ENCODE measurements around the gene TMEM14A.

TMEM14A gene

DNA sequence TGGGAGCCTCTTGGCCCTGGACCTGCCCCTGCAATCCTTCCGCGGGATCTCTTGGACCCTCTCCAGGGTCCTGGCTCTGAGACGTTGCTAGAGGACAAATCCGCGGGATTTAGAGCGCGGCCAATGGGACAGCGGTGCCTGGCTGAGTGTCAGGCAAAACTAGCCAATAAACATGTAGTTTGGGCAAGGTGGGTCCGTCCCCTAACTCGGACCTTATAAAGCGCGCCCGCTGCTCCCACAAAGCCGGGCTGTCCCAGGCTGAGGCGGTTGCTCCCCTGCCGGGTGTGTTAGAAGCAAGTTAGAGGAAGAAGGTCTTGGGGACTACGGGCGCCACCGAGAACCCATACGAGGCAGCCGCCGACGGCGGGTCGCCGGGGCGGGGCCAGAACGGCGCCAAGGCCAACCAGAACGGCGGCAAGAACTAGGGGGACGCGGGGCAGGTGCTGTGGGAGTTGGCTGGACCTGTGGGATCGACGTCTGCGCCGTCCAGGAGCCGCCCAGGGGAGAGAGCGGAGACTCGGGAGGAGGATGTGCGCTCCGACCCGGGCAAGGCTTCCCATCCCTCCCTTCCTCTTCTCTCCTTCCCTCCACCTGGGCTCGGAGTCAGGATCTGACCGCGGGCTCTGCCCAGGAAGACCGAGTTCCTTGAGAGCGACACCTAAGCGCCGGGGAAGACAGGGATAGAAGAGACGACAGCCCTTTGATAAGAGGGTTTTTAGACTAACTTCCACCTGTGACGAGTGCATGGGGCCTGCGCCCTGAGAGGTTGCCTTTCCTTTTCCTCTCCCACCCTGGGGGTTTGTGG is 6.5 kb upstream of the TMEM14A start:
- H3K4me1 ChIP-seq (ENCODE audit: insufficient read depth, low read length, severe bottlenecking) = peaks cover 68% of the 10 kb centered on the region
- H4K20me1 ChIP-seq (ENCODE audit: insufficient read depth, low read length) = no peaks in the 10 kb centered on the region
- H3K9me3 ChIP-seq (ENCODE audit: low read length) = no peaks in the 10 kb centered on the region
- H3K36me3 ChIP-seq (ENCODE audit: insufficient read depth, low read length) = peaks cover 11% of the 10 kb centered on the region; the same call in 1 of the 2 replicates
- no peaks in the 10 kb centered on the region for H3K27me3 ChIP-seq (ENCODE audit: insufficient read depth, low read length)
- TF ChIP-seq EZH2 (IDR thresholded peaks at IDR 0.05; ENCODE audit: borderline replicate concordance, low read length) = no peak
- TF ChIP-seq, protein P1, sequence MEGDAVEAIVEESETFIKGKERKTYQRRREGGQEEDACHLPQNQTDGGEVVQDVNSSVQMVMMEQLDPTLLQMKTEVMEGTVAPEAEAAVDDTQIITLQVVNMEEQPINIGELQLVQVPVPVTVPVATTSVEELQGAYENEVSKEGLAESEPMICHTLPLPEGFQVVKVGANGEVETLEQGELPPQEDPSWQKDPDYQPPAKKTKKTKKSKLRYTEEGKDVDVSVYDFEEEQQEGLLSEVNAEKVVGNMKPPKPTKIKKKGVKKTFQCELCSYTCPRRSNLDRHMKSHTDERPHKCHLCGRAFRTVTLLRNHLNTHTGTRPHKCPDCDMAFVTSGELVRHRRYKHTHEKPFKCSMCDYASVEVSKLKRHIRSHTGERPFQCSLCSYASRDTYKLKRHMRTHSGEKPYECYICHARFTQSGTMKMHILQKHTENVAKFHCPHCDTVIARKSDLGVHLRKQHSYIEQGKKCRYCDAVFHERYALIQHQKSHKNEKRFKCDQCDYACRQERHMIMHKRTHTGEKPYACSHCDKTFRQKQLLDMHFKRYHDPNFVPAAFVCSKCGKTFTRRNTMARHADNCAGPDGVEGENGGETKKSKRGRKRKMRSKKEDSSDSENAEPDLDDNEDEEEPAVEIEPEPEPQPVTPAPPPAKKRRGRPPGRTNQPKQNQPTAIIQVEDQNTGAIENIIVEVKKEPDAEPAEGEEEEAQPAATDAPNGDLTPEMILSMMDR (IDR thresholded peaks at IDR 0.05; ENCODE audit: low read length) = no peak
- no peaks in the 10 kb centered on the region for H3K9me2 ChIP-seq (ENCODE audit: low read depth, low read length)
- H3K4me2 ChIP-seq (ENCODE audit: low read length) = peak overlapping the region; percentile 86
- H2AFZ ChIP-seq (ENCODE audit: low read length) = peak overlapping the region; percentile 62; the same call in 1 of the 2 replicates
- no peaks in the 10 kb centered on the region; the same call in 1 of the 2 replicates for H3F3A ChIP-seq (ENCODE audit: insufficient read depth, low read length)
- peaks cover 10% of the 10 kb centered on the region for H3K79me2 ChIP-seq (ENCODE audit: insufficient read depth, low read length)
- H3K4me3 ChIP-seq (ENCODE audit: low read depth, low read length, poor library complexity, severe bottlenecking) = peak overlapping the region; percentile 79
- peak overlapping the region; percentile 50 for H3K27ac ChIP-seq (ENCODE audit: low read depth, low read length, poor library complexity, severe bottlenecking)
- H3K9ac ChIP-seq (ENCODE audit: low read length) = peak overlapping the region; percentile 86

DNA sequence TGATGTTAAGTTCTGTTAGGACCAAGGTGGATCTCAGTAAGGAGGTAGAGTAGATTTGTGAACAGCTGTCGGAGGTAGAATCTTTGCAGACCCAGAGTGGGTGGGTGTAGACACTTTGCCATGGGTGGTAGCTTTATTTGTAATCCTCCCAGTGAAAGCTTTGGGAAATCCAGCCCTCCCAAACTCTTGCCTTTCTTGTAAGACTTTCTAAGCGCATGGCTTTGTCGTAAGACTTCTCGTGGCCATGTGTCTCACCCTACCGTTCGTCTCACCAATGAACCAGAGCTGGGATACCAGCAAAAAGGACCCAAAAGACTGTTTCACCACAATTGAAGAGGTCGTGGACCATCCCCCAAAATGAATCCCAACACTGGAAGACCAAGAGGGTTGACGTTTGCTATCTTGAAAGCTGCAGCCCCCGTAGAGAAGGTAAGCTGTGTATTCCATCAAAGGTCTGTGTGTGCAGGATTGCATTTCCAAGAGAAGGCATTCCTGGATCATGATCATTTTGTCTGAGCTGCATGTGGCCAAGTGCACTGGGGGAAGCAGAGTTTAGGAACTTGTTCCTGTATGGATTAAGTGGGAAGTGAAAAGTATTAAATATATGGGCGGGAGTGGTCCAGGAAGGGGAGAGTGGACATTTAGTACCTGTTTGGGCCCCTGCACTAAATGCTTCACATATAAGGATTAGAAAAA is 5.8 kb upstream of the TMEM14A start:
- H3K79me2 ChIP-seq (ENCODE audit: insufficient read depth, low read length) = peaks cover 10% of the 10 kb centered on the region
- no peaks in the 10 kb centered on the region for H3K27me3 ChIP-seq (ENCODE audit: insufficient read depth, low read length)
- H3K27ac ChIP-seq (ENCODE audit: low read depth, low read length, poor library complexity, severe bottlenecking) = peak overlapping the region; percentile 50
- H3K4me1 ChIP-seq (ENCODE audit: insufficient read depth, low read length, severe bottlenecking) = peaks cover 68% of the 10 kb centered on the region
- peak overlapping the region; percentile 86 for H3K4me2 ChIP-seq (ENCODE audit: low read length)
- H3K4me3 ChIP-seq (ENCODE audit: low read depth, low read length, poor library complexity, severe bottlenecking) = peak overlapping the region; percentile 79
- no peaks in the 10 kb centered on the region for H4K20me1 ChIP-seq (ENCODE audit: insufficient read depth, low read length)
- no peaks in the 10 kb centered on the region for H3K9me3 ChIP-seq (ENCODE audit: low read length)
- H3K9me2 ChIP-seq (ENCODE audit: low read depth, low read length) = no peaks in the 10 kb centered on the region
- H2AFZ ChIP-seq (ENCODE audit: low read length) = no peak overlapping the region
- peaks cover 11% of the 10 kb centered on the region; the same call in 1 of the 2 replicates for H3K36me3 ChIP-seq (ENCODE audit: insufficient read depth, low read length)
- no peak for TF ChIP-seq EZH2 (IDR thresholded peaks at IDR 0.05; ENCODE audit: borderline replicate concordance, low read length)
- TF ChIP-seq, protein P1 (IDR thresholded peaks at IDR 0.05; ENCODE audit: low read length) = no peak
- peak overlapping the region; percentile 86 for H3K9ac ChIP-seq (ENCODE audit: low read length)
- H3F3A ChIP-seq (ENCODE audit: insufficient read depth, low read length) = no peaks in the 10 kb centered on the region; the same call in 1 of the 2 replicates

DNA sequence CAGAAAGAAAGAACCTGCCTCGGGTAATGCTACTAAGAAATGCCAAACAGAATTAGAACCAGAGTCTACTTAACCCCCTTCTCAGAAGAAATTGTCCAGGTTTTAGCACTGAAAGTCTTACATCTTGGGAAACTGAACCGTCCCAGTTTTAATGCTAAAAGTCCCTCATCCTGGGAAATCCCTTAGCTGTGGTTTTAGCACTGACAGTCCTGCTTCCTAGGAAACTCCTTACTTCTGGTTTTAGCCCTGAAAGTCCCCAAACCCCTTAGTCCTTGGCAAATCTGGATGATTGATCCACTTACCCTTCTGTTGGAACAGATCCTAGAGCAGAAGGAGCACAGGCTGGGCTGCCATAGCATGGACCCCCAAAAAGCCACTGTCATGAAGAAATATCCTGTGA is 4.8 kb upstream of the TMEM14A start:
- Histone ChIP-seq H3K9ac (ENCODE audit: low read length) (peak overlapping the region; percentile 86), H3K4me1 (ENCODE audit: insufficient read depth, low read length, severe bottlenecking) (peaks cover 68% of the 10 kb centered on the region), H3F3A (ENCODE audit: insufficient read depth, low read length) (no peaks in the 10 kb centered on the region; the same call in 1 of the 2 replicates), H3K79me2 (ENCODE audit: insufficient read depth, low read length) (peaks cover 10% of the 10 kb centered on the region), H3K36me3 (ENCODE audit: insufficient read depth, low read length) (peaks cover 11% of the 10 kb centered on the region; the same call in 1 of the 2 replicates), H3K27me3 (ENCODE audit: insufficient read depth, low read length) (no peaks in the 10 kb centered on the region), H4K20me1 (ENCODE audit: insufficient read depth, low read length) (no peaks in the 10 kb centered on the region), H3K9me2 (ENCODE audit: low read depth, low read length) (no peaks in the 10 kb centered on the region), H3K4me3 (ENCODE audit: low read depth, low read length, poor library complexity, severe bottlenecking) (peak overlapping the region; percentile 79), H3K9me3 (ENCODE audit: low read length) (no peaks in the 10 kb centered on the region), H2AFZ (ENCODE audit: low read length) (no peak overlapping the region), H3K27ac (ENCODE audit: low read depth, low read length, poor library complexity, severe bottlenecking) (peak overlapping the region; percentile 5), H3K4me2 (ENCODE audit: low read length) (peak overlapping the region; percentile 86)
- TF ChIP-seq, protein P1 (IDR thresholded peaks at IDR 0.05; ENCODE audit: low read length) = no peak
